Body of pancreas (tissue), 4 donors: ENCODE results near the gene TTLL9.

Experiments
- CTCF ChIP-seq, 7 experiments: fragments of 450-650 bp in 4 of 7; fragments of 200-600 bp in 3 of 7; sonication (generic) in 3 of 7; IDR thresholded peaks; one replicate each; pipeline ENCODE4 v1.5.1; 2016 to 2019; ENCODE audit warnings: antibody characterized with exemption in 7 of 7
- POLR2A ChIP-seq, 3 donors: fragments of 450-650 bp; IDR thresholded peaks; one replicate each; pipeline ENCODE4 v1.6.1; 2016; ENCODE audit warnings: antibody characterized with exemption in 3 of 3, mild to moderate bottlenecking in 2 of 3

DNA sequence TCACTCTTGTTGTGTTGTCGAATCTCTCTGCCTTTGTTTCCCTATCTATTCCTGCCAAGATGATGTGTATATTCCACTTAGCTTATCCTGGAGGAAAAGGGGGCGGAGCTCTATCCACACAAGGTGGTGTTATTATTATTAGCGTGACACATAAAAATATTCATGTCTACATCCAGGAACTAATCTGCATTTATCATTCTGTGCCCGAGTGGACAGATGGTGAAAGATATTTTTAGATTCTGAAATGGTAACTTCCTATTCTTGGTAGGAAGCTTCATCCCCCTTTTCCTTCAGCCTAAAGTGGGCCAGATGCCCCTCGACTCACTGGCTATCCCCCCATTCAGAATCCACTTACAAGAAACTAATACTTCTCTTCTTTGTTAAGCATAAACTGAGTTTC is 99.6 kb downstream of the TTLL9 start:
- TF ChIP-seq CTCF (IDR thresholded peaks at IDR 0.05) (no peak), POLR2A (IDR thresholded peaks at IDR 0.05) (no peak)
